OCI-LY1 (cell line): ENCODE measurements around the gene SEMA5A.

Source experiments
- CTCF ChIP-seq: fragments of 200-600 bp; sonication (generic), shearing (Covaris generic); IDR thresholded peaks from 2 replicates; pipeline ENCODE4 v1.5.1; 2017; ENCODE audit warnings: mild to moderate bottlenecking, antibody characterized with exemption, low read length, moderate library complexity, mixed read lengths
- EZH2 ChIP-seq: fragments of 200-600 bp; sonication (generic), shearing (Covaris generic); IDR thresholded peaks from 2 replicates; pipeline ENCODE4 v1.8.0; 2017; ENCODE audit warnings: borderline replicate concordance, mixed run types, mild to moderate bottlenecking, antibody characterized with exemption, low read length, moderate library complexity, mixed read lengths

DNA sequence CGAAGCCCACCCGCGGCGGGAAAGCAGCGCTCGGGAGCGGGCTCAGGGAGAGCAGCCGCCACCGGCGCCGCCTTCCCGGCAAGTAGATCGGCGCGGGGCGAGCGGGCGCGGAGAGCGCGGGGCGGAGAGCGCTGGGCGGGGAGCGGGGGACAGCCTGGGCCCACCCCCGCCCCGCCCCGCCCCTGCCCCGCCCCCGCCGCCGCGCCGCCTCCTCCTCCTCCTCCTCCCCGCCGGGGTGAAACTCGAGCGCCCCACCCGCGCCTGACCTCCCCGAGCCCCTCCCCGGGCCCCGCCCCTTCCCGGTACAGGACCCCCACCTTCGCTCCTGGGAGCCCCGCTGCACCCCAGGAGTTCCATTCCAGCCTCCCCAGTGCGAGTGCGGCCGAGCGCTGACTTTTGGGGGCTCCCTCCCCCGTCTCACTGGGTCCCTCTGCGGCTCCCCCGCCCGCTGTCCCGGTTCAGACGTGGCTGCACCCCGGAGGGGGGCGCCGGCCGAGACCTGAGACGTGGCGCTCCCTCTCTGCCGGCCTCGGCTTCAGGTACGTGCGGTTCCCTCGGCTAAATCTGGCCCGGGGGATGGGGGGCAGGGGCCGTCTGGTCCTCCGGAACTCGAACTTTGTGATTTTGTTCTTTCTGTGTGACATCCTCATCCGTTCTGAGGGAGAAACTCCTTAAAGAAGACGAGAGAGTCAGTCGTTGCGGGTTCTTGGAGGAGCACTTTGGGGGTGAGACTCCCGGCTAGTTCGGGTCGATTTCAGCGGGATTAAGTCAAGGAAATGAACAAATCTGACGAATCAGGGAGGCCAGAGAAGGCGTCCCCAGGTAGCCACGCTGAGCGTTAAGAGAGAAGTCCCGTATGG lies at the start of gene SEMA5A:
- TF ChIP-seq EZH2 (no peak), CTCF (no peak)
